Neural crest cell (in vitro differentiated cells): ENCODE measurements around the gene IL31. TPM values are rescaled to one million over a fixed set of nuclear protein-coding genes. Genes with fewer than 3 reads are reported as not detected.

ENCODE experiments used
- DNase-seq: peaks from one replicate; pipeline ENCODE4 v3.0.0; 2021; ENCODE audit warnings: low read depth, mixed read lengths, low spot score
- H3K27ac Mint-ChIP-seq: one replicate; pipeline ENCODE4 v1.8.0; 2021; ENCODE audit warnings: mild to moderate bottlenecking, mixed read lengths; ENCODE audit not compliant: unreplicated experiment
- H3K27me3 Mint-ChIP-seq: 2 replicates; pipeline ENCODE4 v1.8.0; 2021; ENCODE audit warnings: low read depth, mild to moderate bottlenecking, mixed read lengths
- H3K36me3 Mint-ChIP-seq: 2 replicates; pipeline ENCODE4 v1.8.0; 2021; ENCODE audit warnings: low read depth, mild to moderate bottlenecking, mixed read lengths
- H3K4me1 Mint-ChIP-seq: 2 replicates; pipeline ENCODE4 v1.8.0; 2021; ENCODE audit warnings: mixed read lengths
- H3K4me3 Mint-ChIP-seq: one replicate; pipeline ENCODE4 v1.8.0; 2021; ENCODE audit warnings: mild to moderate bottlenecking, mixed read lengths
- H3K9me3 Mint-ChIP-seq: 2 replicates; pipeline ENCODE4 v1.8.0; 2021; ENCODE audit warnings: mixed read lengths
- CTCF ChIP-seq: fragments of 200-600 bp; sonication (generic); conservative IDR thresholded peaks from 2 replicates; pipeline ENCODE4 v1.5.0; 2021; ENCODE audit warnings: antibody characterized with exemption, mild to moderate bottlenecking
- total RNA-seq: library from RNA; stranded (reverse); gene quantifications from 2 replicates; pipeline ENCODE4 v1.2.1, GENCODE V29; 2021

The IL31 gene
- total RNA-seq, 1 donor from 2014 or later, result not detected

GRCh38 chr12:122161682-122162081 lies 12.3 kb downstream of the IL31 start:
- no peak overlapping the region for H3K4me3 Mint-ChIP-seq
- no peak for DNase-seq
- no peaks in the 10 kb centered on the region for H3K4me1 Mint-ChIP-seq
- H3K9me3 Mint-ChIP-seq, result no peaks in the 10 kb centered on the region
- no peaks in the 10 kb centered on the region for H3K27me3 Mint-ChIP-seq
- H3K27ac Mint-ChIP-seq, result no peak overlapping the region
- no peak for TF ChIP-seq CTCF
- H3K36me3 Mint-ChIP-seq, result no peaks in the 10 kb centered on the region

- Mint-ChIP-seq H3K4me3 (no peak overlapping the region), H3K36me3 (no peaks in the 10 kb centered on the region), H3K9me3 (no peaks in the 10 kb centered on the region), H3K27ac (no peak overlapping the region), H3K27me3 (no peaks in the 10 kb centered on the region), H3K4me1 (no peaks in the 10 kb centered on the region)
- no peak for TF ChIP-seq CTCF
- no peak for DNase-seq
Observed at GRCh38 chr12:122160761-122161160, 13.3 kb downstream of the IL31 start.

DNA sequence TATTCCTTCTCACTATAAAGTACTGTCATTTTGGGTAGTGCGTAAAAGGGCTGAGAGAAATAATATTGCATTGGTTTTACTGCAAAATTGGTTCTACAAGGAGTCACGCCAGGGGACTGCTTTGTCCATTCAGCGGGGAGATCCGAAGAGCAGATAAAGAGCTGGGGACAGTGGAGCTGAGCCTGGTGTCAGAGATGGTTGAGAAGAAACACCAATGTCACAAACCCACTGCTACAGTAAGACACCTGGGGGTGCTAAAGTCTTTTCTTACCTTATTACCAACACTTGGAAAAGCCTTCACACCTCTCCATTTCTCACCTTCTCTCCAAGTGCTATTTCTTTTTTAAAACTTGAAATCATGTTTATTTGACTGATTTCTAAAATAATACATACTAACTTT lies 14.1 kb downstream of the IL31 start:
- DNase-seq, result no peak
- Mint-ChIP-seq H3K27me3 (no peaks in the 10 kb centered on the region), H3K4me1 (no peaks in the 10 kb centered on the region), H3K4me3 (no peak overlapping the region), H3K27ac (no peak overlapping the region), H3K9me3 (no peaks in the 10 kb centered on the region), H3K36me3 (no peaks in the 10 kb centered on the region)
- no peak for TF ChIP-seq CTCF

DNA sequence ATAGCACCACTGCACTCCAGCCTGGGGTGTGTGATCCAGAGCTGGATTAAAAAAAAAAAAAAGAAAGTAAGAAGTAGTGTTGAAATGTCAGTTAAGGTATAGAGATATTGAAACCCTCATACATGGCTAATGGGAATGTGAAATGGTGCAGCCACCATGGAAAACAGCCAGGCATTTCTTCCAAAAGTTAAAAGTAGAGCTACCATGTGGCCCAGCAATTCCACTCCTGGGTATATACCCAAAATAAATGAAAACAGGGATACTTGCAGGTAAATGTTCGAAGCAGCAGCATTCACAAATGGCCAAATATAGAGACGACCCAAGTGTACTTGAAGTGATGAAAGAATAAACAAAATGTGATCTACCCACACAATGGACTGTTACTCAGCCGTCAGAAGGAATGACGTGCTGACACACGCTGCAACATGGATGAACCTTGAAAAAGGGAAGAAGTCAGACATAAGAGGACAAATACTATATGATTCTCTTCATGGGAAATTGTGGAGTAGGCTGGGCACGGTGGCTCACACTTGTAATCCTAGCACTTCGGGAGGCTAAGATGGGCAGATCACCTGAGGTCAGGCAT lies 15.2 kb downstream of the IL31 start:
- no peak for DNase-seq
- TF ChIP-seq CTCF, result no peak
- no peak overlapping the region for H3K27ac Mint-ChIP-seq
- no peak overlapping the region for H3K4me3 Mint-ChIP-seq
- no peaks in the 10 kb centered on the region for H3K27me3 Mint-ChIP-seq
- H3K9me3 Mint-ChIP-seq, result no peaks in the 10 kb centered on the region
- H3K4me1 Mint-ChIP-seq, result no peaks in the 10 kb centered on the region
- H3K36me3 Mint-ChIP-seq, result no peaks in the 10 kb centered on the region

DNA sequence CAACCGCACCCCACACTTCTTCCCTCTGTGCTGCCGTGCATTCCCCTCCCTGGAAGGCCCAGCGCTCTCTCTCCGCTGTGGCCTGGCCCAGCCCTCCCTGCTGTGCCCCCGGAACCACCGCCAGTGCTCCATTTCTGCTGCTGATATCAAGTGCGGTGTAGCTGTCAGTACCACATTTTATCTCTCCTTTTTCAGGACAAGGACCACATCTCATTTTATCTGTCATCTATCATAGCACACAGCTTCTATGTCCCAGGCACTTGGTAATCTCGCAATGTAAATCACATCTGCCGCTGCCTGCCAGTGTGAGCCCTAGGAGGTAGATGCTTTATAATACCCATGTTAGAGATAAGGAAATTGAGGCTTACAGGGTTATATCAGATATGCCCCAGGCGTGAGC lies 18.3 kb downstream of the IL31 start:
- no peak for TF ChIP-seq CTCF
- DNase-seq, result no peak
- no peak overlapping the region for H3K4me3 Mint-ChIP-seq
- H3K36me3 Mint-ChIP-seq, result no peaks in the 10 kb centered on the region
- H3K9me3 Mint-ChIP-seq, result no peaks in the 10 kb centered on the region
- H3K27me3 Mint-ChIP-seq, result no peaks in the 10 kb centered on the region
- H3K27ac Mint-ChIP-seq, result no peak overlapping the region
- peaks cover 7% of the 10 kb centered on the region for H3K4me1 Mint-ChIP-seq
